Glomerular visceral epithelial cell (primary cell): Measurements from ENCODE around the gene CTIF.

Source experiments
- DNase-seq: peaks from one replicate; pipeline ENCODE4 v3.0.0-alpha.2; 2016; ENCODE audit errors: extremely low spot score

The CTIF gene

DNA sequence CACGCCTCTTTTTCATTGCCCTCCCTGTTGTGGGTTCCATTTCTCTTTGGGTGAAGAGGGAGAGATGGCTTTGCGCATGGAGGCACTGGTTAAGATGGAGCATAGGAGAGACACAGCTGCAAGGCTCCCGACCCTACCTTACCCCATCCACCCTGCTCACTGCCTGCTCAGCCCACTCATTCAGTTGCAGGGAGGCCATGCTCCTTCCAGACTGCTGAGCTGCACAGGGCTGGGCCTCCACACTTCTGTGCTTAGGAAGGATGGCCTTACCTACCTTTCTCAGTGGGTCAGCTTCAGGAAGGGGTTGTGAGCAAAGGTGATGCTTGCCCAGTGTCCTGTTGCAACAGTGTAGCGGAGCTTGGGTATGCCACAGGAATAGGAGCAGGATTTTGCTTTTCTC is 127.8 kb downstream of the CTIF start:
- no peak for DNase-seq

GRCh38 chr18:48667276-48668254 is 128.7 kb downstream of the CTIF start:
- peak; percentile 45 for DNase-seq

GRCh38 chr18:48668466-48669179 is 129.8 kb downstream of the CTIF start:
- DNase-seq, result no peak

DNA sequence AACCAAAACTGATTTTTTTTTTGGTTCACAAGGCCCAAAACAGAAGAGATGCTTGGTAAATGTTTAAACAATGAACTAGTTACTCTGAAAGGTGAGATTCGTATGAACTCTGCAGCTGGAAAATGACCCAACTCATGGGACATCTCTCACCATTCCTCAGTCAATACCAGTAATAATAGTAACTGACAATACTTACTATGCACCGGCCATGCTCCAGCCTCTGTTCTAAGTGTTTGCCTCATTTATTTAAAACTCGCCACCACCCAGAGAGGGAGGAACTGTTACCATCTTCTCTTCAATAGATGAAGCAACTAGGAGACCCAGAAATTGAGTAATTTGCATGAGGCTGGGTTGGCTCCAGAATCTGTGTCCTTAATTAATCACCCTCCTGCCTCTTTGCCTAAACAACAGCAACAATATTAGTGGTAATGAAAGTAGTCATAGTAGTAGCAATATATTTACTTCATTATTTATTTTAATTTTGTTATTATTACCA is 130.4 kb downstream of the CTIF start:
- DNase-seq, result no peak

- no peak for DNase-seq
Measured at GRCh38 chr18:48669991-48670750, 131.3 kb downstream of the CTIF start.

GRCh38 chr18:48670751-48671560 is 132.1 kb downstream of the CTIF start:
- DNase-seq, result no peak

- DNase-seq, result no peak
Measured at GRCh38 chr18:48671561-48671945, 132.7 kb downstream of the CTIF start.

GRCh38 chr18:48672671-48673340 is 134.0 kb downstream of the CTIF start:
- no peak for DNase-seq

- no peak for DNase-seq
Measured at GRCh38 chr18:48673456-48673852, 134.6 kb downstream of the CTIF start.

GRCh38 chr18:48673853-48674721 is 135.3 kb downstream of the CTIF start:
- DNase-seq, result no peak

GRCh38 chr18:48674758-48675351 is 136.0 kb downstream of the CTIF start:
- DNase-seq, result no peak

DNA sequence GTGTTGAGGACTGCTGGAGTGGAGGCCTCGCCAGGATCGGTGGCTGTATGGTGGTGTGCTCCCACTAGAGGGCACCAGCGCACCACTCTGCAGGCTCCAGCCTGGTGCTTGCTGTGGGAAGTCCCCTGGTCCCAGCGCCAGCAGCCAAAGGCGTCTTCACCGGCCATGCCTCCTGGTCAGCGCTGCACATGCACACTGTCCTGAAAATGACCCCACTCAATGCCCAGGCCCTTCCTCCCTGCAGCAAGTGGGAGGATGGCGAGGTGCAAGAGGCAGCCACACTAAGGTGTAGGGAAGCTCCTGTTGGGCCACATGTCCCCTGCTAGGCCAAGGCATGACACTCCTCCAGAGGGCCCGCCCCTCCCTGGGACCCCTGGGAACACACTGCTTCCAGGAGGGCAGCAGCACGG is 136.5 kb downstream of the CTIF start:
- DNase-seq, result peak; percentile 91

- no peak for DNase-seq
Measured at GRCh38 chr18:48675912-48676311, 137.1 kb downstream of the CTIF start.

DNA sequence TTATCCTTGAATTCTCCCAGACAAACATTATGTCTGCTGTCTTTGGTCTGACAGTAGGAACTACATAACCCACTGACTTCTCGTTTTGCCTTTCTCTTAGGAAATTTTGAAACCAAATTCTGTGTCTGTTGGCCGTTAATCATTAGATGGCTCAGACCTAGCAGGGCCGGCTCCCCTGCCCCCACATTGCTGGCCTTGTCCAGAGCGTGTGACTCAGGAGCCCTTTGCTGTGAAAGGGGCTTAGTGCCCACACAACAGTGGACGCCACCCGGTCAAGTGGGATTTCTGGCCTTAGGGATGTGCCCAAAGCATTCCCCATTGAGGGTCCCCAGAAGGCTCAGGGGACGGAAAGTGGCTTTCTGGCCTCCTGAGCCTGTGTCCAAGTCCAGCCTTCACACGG is 137.5 kb downstream of the CTIF start:
- peak; percentile 49 for DNase-seq

GRCh38 chr18:48676756-48677368 is 138.0 kb downstream of the CTIF start:
- DNase-seq, result peak; percentile 75

DNA sequence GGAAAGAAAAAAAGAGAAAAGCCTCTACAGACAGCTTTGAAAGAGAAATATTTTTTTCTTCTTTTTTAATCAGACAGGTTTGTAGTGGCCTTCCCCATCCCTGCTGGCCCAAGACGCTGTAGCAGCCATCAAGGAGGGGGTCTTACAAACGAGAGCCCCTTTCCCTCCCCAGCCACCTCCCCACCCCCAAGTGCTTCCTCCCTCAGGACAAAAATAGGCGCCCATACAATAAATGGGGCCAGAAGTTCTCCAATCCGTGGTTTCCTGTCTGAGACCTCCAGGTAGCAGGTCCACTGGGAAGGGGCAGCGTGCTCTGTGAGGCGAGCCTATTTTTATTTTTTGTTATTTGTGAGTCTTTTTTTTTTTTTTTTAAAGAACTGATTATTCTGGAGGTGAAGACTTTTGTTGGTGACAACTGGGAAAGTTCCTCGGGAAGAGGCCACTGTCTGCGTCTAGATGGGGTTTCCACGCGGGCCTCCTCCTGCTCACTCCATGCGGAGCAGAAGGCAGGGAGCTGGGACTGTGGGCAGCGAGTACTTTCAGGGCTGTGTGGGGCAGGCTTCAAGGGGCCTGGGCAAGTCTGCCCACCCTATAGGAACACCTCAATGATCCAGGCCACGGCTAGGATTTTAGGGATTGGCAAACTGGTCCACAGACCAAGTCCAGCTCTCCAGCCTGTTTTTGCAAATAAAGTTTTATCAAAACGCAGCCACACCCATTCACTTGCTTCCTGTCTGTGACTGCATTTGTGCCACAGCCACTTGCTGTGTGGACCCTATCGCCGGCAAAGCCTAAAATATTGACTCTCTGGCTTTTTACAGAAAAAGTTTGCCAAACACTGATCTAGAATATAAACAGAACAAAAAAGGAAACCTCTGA is 139.6 kb downstream of the CTIF start:
- no peak for DNase-seq

- DNase-seq, result no peak
Measured at GRCh38 chr18:48679236-48679635, 140.4 kb downstream of the CTIF start.
